GM12873 (cell line): ENCODE data around the gene DARS1.

Source experiments
- TF ChIP-seq, protein P1 (sequence below): IDR thresholded peaks from 2 replicates; pipeline ENCODE4 v1.5.1; 2012; ENCODE audit warnings: low read depth, mild to moderate bottlenecking, moderate library complexity, low read length, control low read depth; ENCODE audit not compliant: insufficient read depth; ENCODE audit errors: missing control alignments

The DARS1 gene

DNA sequence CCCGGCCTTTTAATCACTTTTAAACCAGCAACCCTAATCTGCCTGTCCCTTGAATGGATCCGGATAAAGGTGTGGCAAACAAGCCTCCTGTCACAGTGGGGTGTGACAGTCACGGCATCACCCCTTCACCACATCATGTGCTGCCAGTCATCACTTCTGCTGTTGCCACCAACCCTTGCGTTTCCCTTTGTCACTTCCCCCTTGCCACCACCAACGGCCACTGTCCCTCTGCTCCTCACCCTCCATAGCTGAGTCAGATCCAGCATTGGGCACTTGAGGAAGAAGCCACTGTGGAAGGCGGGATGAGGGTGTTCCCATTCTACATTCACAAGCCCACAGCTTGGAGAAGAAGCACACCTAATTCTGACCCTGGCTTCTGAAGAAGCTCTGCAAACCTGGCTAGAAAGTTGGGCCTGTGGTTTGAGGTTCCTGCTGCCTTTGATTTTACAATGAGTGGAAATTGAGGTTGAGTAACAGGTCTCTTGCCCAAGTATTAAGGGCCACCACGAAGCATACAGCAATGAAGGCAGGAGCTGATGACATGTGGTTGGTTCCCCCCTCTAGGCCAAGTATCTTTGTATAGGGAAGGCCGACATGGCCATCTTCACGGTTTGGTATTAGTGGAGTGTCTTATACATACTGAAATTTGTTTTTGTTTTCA, 22.9 kb upstream of the DARS1 start:
- TF ChIP-seq, protein P1, sequence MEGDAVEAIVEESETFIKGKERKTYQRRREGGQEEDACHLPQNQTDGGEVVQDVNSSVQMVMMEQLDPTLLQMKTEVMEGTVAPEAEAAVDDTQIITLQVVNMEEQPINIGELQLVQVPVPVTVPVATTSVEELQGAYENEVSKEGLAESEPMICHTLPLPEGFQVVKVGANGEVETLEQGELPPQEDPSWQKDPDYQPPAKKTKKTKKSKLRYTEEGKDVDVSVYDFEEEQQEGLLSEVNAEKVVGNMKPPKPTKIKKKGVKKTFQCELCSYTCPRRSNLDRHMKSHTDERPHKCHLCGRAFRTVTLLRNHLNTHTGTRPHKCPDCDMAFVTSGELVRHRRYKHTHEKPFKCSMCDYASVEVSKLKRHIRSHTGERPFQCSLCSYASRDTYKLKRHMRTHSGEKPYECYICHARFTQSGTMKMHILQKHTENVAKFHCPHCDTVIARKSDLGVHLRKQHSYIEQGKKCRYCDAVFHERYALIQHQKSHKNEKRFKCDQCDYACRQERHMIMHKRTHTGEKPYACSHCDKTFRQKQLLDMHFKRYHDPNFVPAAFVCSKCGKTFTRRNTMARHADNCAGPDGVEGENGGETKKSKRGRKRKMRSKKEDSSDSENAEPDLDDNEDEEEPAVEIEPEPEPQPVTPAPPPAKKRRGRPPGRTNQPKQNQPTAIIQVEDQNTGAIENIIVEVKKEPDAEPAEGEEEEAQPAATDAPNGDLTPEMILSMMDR: no peak

DNA sequence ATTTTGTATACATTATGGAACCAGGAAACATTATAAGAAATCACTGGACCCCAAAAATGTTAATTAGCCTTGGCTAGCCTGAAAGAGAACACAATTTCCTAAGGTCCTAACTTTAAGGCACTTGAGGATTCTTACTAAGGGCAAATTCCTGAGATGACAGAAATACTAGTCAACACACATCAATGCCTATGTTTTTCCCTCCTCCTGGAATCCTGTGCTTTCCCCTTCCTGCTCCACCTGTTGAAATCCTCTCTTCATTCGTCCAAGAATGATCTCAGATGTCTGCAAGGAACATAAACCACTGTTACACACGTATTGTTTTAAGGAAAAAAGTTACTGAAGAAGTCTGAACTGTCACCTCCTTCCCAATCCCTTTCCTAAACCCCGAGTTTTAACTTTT, 21.2 kb upstream of the DARS1 start:
- TF ChIP-seq, protein P1: no peak

DNA sequence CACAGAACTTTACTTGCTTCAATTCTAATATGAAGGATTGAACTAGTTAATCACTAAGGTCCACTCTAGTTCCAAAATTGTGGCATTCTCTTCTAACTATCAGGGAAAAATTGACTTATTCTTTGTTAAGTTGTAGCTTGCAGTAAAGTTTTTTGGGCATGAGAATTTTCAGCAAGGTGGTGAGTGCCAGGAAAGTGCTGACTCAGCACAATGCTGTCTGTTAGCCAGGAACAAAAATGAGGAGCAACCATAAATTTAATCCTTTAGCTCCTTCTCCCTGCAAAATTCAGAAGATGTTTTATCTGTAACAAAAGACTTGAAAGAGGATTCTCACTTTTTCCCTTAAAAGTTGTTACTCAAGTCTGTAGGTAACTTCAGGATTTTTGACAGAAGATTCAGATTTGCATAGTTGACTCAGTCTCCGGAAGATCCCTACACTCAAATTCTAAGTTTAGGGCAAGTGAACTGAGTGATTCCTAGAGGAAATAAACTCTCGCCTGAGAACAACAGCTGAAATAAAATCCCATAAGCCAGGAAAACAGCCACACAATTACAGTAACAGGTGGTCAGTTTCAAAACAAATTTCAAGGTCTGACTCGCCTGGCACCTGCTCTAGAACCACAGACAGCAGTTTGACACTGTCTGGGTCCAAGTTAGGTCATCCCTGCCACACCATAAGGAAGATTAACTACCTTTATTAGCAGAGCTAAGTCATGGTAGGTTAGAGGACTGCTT, 20.2 kb upstream of the DARS1 start:
- TF ChIP-seq, protein P1: no peak

DNA sequence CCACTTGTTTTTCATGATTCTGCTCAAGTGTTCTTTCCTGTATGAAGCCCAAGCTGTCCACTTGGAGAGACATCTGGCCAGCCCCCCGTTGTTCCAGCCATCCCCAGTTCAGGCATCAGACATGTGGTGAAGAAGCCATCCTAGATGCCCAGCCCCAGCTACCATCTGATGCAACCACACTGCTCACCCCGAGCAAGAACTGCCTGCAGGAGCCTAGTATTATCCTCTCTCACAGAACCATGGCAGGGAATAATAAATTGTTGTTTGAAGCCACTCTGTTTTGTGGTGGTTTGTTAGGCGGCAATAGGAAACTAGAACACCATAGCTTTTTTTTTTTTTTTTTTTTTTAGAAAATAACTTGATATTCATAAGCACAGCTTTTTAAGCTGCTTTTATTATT, 19.5 kb upstream of the DARS1 start:
- TF ChIP-seq, protein P1: no peak

DNA sequence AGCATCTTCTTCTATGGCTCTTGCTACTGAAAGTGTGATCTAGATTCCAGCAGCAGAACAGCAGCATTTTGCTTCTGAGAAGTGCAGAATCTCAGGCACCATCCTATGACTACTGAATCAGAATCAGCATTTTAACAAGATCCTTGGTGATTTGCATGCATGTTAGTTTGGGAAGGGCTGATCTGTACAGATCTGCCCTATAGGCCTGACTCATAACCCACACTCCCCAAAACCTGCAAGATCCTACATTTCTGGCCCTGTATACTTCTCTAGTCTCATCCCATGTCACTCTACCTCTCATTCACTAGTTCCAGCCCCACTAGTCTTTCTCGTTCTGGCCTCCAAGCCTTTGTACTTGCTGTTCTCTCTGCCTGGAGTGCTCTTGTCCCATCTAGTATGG, 15.7 kb upstream of the DARS1 start:
- TF ChIP-seq, protein P1: no peak

DNA sequence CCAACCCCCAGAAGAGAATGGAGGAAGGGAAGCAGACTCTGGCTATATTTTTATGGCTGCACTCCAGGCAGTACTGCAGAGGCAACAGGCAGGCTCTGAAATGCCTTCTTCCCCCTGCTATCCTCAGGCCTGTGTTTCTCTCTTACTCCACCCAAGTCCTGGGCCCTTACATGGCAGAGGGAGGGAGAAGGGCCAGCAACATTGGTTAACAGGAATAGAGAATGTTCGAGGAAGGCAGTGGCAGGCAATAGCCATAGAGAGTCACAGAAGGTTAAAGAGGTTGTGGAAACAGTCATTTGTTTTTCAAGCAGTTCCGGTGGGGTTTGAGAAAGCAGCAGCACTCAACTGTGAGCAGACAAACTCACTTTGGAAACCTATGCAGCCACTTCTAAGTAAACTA, 15.1 kb upstream of the DARS1 start:
- TF ChIP-seq, protein P1: no peak

DNA sequence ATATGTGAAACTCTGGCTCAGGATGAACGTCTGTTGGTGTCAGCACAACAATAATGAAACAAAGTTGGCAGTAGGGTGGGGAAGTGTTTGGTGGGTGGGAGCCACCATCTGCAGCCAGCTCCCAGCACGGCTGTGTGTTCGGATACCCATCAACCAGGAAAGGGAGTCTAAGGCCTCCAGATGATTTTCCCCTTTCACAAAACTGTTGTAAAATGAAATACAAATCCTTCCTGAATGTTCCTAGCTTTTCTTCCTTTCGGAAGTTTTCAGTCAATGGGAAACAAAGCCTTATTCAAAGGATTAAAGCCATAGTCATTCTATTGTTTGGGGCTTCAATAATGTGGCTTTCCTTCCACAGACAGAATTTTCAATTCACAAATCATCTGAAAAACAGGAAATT, 14.5 kb upstream of the DARS1 start:
- TF ChIP-seq, protein P1: no peak
